ENCODE results near the gene EMX1.

The EMX1 gene

DNA sequence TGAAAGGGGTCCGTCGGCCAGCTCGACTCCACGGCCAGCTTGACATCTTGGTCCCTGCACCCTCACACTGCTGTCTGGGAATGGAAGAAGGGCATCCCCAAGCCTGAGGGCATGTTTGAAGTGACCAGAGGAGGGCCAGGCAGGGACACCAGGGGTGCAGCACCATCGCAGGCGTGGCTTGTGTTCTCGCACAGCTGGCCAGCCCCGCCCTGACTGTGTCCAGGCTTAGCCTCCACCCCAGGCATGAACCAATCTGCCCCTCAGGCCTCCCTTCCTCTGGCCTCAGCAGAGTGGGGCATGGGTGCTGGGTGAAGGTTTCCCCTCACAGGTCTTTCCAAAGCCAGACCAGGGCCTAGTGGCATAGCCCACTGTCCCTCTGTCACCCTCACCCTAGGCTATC lies 25.0 kb downstream of the EMX1 start:
- no peak for DNase-seq (ENCODE audit: low read depth in 1 of 2, low spot score in 1 of 2)

DNA sequence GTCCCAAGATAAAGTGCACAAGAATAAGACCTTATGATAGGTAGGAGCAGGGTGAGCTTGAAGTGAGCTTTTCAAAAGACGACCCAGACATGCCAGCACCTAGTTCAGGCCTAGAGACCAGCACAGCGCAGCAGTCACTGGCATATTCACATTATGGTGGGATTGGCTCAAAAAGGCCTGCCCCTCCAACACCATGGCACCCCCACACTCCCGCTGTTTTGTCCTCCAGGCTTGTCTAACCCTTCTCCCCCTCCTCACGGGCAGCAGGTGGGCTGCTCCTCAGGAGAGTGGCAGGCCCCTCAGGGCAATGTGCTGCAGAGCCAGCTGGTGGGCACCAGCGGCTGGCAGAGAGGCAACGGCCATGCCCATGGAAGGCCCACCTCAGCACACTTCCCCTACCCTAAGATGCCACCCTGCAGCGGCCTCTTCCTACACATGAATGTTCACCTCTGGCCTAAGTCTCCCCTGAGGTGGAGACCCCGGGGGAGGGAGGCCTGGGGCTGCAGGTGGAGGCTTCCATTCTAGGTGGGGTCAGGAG lies 25.6 kb downstream of the EMX1 start:
- DNase-seq (ENCODE audit: low read depth in 1 of 2, low spot score in 1 of 2) = no peak

DNA sequence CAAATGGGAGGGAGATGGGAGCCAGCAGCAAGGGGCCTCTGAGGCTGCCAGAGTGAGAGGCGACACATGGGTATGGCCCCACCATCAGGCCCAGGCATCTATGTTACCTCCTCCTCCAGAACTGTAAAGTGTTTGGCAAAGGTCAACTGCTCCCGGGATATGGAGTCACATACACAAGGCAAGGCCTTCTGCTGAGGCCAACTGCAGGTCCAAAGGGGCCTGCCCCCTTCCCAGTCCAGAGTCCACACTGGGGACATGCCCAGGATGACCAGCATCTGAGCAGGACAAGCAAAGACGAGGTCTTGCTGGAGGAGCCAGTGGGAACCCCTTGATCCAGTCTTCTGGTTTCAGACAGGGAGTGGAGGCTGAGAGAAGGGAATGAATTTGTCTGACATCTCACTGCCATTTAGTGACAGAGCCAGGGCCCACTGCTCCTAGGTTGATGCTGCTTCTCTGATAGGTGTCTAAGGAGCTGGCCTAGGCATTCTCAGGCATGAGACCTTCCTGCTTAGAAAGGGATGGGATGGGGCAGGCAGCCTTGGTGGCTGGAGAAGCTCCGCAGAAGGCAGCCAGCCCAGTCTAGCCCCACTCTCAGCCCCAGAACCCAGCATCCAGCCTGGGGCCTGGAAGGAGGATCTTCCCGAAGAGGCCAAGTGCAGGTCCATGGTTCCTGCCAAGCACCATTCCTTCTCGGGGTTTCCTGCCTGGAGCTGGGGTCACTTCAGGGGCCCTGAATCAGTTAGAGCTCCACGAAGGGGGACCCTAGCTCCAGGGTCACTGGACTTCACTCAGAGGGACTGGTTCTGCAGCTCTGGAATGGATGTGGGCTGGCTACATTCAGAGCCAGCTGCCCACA lies 26.4 kb downstream of the EMX1 start:
- DNase-seq (ENCODE audit: low read depth in 1 of 2, low spot score in 1 of 2) = no peak

DNA sequence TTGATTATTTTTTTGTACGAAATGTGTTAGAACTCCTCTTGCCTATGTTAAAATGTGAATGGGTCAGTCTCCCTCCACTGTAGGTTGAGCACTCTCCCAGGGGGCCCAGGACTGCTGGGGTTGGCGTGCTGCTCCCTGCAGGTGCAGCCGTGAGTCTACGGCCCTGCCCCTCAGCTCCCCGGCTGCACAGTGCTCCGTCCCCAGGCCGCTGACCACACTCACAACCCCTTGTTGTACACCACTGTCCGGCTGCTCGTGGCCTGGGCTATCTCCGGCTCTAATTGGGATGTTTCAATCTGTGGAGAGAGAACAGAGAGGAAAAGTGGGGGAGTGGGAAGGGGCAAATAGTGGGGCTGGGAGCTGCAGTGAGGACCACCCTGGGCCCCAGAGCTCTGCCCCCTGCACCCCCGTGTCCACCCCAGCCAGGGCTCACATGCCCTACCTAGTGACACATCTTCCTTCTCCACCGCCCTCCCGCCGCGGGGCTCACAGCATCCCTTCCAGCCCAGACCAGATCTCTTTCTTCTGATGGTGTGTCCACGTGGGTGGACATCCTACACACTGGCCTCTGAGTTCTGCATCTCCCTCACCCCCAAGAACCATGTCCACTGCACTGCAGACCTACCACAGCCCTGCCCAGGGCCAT lies 27.6 kb downstream of the EMX1 start:
- no peak for DNase-seq (ENCODE audit: low read depth in 1 of 2, low spot score in 1 of 2)

DNA sequence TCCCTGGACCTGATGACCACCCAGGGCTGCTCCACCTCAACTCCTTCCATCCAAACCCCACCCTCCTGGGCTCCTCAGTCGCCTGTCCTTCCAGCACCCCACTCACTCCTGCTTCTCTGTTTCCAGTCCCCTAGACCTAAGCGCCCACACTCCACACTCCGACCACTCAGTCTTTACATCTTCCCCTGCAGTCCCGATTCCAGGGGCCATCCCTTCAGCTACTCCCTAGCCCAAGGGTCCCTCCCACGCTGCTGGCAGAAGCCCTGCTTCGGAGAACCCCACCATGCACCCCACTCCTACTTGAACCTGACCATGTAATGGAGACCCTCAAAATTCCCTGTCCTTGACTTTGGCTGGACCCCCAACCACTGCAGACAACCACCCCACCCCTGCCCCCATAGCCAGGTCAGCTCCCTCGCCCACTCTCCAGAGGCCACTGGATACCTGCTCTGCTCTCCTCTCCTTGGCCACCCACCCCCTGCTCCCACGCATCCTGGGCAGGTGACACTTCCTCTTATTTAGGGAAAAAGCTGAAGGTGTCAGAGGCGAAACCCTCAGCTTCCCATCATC lies 28.2 kb downstream of the EMX1 start:
- no peak for DNase-seq (ENCODE audit: low read depth in 1 of 2, low spot score in 1 of 2)

DNA sequence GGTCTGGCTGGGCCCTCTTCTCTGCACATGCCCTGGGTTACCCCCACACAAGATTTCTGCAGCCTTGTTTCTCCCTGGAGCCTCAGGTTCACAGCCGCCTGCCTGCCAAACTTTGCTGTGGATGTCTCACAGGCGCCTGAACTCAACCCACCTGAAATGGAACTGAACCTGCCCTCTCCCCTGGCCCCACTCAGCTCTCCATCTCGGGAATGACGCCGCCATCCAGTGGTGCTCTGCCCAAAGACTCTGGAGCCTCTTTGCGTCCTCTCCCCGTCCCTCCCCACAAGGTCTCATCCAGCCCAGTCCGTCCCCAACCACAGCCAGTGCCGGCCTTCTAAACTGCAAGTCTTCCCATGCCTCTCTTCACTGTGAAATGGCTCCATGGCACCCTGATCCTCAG lies 29.1 kb downstream of the EMX1 start:
- no peak for DNase-seq (ENCODE audit: low read depth in 1 of 2, low spot score in 1 of 2)

DNA sequence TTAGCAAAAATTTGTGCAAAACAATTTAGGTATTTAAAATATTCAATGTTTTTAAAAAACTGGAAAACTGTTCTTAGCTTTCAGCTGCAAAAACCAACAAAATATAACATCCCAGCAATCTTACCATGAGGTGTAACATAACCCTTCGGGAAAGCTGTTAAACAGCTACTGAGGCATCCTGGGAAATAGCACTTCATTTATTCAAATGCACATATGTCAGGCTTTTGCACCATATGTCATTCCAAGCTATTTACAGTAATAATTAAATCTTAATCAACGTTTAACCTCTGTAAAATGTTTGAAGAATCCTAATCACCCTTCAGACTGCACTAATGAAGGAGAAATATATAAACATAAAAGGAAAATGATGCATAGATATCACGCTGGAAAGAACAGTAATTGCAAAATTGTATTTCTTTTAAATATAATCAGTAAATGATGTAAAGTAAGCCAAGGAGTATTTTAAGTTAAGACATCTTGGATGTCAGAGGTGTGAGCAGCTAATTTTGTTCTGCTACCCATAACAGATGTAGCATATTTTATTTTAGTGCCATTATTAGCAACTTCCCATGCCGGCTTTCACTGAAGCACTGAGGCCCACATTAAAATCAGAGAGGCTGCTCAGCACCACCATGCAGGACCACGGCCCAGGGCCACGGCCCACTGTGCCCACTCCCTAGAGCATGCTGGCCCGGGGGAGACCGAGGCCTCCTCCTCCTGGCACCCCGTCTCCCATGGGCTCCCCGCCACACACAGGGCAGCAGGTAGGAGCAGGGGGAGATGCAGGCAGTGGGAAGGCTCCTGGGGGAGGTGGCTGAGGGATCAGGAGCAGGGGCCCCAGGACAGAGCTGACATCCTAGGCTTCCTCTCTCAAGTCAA lies 30.9 kb downstream of the EMX1 start:
- no peak for DNase-seq (ENCODE audit: low read depth in 1 of 2, low spot score in 1 of 2)

DNA sequence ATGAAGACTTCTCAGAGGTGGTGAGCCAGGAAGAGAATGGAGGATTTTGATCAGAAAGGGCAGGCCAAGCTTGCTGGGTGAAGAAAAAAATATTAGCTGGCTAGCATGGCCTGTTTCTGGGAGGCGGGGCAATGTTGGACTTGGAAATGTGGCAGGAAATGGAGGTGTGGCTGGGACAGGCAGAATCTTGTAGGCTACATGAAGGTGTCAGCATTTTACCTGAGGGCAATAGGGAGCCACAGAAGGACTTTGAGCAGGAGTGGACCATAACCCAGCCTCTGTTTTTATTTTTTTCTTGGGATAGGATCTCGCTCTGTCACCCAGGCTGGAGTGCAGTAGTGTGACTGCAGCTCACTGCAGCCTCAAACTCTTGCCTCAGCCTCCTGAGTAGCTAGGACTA lies 31.7 kb downstream of the EMX1 start:
- no peak for DNase-seq (ENCODE audit: low read depth in 1 of 2, low spot score in 1 of 2)

DNA sequence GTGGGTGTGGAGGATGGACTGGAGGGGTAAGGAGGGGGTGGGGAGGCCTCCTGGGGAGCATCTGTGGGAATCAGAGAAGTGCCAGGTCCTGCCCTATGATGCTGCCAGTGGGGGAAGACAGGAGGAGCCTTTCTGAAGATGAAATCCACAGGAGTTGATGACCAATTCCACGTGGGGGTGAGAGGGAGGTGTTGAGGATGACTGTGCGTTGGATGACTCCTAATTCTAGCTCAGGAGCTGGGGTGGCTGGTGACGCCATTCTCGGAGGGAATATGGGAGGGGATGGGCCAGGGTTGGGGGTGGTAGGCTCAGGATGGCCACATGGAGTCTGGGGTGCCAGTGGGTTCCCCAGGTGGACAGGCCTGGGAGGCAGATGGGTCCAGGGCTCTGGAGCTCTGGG lies 32.3 kb downstream of the EMX1 start:
- no peak for DNase-seq (ENCODE audit: low read depth in 1 of 2, low spot score in 1 of 2)

DNA sequence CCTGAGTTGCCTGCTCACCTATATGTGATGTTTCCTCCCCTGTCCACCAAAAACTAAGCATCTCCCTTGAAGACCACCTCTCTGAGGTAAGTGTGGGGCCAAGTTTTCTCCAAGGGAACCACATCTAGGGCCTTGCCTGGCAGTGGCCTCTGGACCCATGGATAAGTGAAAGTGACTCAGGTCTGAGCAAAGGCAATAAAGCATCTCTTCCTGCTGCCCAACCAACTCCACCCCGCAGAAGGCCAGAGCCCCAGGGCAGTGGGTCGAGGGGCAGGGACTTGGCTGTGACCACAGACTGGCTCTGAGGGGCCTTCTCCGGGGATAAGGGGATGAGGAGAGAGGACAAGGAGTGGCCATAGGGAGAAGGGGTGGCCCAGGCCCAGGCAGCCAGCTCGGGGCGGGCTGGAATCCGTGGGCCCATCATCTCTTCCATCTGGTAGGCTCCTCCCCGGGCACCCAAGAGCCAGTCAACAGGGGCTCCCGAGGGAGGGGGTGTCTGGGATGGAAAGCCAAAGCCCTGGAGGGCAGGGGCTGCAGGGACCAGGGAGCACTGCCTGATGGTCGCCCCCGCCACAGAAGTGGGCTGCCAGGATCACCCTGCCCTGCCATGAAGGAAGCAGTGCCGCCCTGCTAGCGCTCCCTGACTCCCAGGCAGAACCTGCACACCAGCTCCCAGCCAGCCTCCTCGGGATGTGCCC lies 33.4 kb downstream of the EMX1 start:
- DNase-seq (ENCODE audit: low read depth in 1 of 2, low spot score in 1 of 2) = no peak

DNA sequence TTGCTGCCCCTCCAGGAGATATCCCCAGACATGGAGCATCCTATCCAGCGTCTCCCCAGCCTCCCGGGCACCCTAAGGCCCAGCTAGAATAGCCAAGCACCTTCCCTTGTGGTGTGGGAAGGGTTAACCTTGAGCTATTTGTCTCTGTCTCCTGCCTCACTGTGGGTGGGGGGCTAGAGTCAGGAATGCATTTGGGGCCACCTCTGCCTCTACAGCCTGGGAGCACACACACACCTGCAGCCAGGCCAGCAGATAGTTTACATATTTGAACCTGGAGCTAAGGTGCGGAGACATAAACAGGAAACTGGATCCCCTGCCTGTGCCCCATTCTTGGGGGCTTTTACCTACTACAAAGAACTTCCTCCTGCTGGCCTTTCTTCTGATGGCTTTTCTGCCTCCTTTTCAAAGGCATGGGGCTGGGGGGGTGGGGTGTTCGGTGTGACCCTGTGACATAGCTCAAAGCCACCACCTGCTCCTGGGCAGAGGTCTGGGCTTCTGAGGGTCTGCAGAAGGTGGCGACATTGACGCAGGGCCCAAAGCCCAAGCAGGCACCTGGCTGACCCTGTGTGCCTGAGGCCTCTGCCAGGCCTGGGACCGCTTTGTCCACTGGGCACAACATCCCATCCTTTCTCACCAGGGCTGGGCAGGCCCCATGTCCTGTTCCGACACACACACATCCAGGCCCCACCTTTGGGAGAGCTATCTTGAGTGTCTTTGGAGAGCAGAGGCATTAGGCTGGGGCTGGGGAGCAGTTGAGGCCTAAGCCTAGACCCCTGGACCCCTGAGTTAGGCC lies 34.2 kb downstream of the EMX1 start:
- DNase-seq (ENCODE audit: low read depth in 1 of 2, low spot score in 1 of 2) = no peak

DNA sequence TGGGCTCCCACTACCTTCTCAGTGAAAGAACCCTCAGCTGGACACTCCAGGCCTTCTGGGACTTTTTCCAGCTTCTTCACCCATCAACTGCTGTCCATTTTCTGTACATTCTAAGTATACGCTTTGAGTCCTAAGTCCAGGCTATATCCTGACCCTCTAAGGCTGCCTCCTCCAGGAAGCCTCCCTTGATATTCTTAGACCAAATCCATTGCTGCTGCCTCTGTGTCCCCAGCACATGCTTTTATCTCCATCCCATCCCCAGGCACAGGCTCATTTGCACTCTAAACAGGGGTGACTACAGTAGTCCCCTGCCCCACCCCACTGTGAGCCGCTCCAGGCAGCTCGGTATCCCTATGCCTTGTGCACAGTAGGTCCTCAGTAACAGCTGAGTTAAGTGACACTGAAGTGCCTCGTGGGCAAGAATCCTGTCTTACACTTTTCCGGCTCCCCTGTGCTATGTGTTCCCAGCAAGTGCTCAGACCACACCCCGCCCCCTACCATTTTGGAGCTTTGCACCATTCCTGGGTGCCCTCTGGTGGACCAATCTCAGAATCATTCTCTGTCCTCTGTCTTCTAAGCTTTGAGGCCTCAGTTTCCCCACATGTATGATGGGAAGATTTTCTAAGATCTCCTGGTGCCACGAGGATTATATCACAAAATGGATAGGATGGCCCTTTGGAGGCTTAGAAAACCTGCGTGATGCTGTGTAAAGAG lies 34.9 kb downstream of the EMX1 start:
- no peak for DNase-seq (ENCODE audit: low read depth in 1 of 2, low spot score in 1 of 2)

DNA sequence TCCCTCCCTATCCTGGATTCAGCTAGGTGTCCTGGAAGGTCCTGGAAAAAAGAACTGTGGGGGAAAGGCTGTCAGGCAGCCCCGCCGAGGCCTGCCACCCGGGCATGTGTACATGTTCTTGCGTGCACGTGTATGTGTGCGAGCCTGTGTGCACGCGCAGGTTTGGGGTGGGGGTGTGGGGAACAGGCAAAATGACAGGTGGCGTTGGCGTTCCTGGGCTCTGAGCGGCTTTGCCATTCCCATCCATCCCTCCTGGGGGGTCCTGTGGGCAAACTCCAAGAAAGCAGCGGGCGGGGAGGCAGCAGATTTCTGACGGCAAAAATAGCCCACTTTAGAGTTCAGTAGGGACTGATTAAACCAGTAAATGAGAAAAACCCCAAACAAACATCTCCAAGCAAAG lies 35.6 kb downstream of the EMX1 start:
- no peak for DNase-seq (ENCODE audit: low read depth in 1 of 2, low spot score in 1 of 2)

DNA sequence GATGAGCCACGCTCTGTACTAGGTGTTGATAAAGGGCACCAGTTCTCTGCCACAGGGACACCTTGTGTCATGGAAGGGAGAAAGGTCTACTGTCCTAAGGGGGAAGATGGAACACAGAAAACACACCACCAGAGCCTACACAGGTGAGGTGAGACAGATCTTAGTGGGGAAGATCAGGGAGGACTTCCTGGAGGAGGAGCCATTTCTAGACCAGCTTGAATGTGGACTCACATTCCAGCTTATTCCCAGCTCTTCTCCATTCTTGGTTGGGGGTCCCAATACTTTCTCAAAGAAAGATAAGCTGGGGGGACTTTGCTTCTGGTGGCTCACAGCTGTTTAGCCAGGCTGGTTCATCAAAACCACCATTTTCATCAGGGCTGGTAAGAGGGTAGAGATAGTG lies 36.2 kb downstream of the EMX1 start:
- no peak for DNase-seq (ENCODE audit: low read depth in 1 of 2, low spot score in 1 of 2)

DNA sequence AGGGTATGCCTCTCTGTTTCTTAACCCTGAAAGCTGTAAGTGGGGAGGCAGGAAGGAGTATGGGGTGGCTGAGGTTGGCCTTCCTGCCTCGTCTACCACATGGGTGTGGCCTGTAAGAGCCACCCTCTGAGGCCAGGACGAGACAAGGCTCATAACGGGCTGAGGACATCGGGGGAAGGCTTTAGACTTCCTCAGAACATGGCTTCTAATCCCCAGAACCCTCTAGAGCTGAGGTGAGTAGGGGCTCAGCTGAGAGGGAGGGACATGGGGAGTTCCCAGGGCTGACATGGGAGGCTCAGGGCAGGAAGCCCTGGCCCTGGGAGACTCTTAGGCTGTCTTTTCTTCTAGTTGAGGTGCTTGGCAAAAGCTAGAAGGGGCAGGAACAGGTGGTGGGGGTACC lies 36.7 kb downstream of the EMX1 start:
- no peak for DNase-seq (ENCODE audit: low read depth in 1 of 2, low spot score in 1 of 2)

DNA sequence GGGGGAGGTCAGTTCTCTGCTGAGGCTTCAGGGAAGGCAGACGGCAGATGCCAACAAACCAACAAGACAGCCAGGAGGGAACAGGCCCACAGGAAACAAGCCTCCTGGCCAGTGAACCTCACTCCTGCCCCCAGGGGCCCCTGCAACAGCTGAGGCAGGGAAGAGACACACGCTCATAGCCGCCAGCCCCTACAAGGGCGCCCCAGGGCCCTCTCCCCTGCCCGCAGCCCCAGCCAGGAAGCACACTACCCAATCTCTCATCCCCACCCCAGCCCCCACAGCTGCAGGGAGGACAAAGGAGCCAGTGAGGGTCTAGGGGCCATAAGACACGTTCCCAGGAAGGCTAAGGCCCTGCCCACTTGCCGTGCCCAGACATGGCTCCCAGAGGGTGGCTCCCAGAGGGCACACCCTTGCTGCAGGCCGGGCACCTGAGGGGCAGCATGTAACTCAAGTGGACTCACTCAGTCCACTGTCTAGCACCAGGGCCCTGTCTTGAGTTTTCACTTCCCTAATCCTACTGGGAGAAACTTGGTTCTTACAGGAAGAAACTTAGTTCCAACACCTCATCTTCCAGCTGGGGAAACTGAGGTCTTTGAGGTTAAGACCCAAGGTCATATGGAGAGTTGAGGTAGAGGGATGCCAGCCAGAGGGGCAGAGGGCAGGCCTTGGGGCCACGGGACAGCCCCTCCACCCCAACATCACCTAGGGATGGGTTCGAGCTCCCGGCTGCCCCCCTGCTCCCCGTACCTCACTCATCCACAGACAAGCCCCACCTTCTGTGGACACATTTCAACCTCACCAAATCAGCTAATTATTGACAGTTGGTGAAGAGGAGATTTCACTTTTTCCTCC lies 37.3 kb downstream of the EMX1 start:
- no peak for DNase-seq (ENCODE audit: low read depth in 1 of 2, low spot score in 1 of 2)

DNA sequence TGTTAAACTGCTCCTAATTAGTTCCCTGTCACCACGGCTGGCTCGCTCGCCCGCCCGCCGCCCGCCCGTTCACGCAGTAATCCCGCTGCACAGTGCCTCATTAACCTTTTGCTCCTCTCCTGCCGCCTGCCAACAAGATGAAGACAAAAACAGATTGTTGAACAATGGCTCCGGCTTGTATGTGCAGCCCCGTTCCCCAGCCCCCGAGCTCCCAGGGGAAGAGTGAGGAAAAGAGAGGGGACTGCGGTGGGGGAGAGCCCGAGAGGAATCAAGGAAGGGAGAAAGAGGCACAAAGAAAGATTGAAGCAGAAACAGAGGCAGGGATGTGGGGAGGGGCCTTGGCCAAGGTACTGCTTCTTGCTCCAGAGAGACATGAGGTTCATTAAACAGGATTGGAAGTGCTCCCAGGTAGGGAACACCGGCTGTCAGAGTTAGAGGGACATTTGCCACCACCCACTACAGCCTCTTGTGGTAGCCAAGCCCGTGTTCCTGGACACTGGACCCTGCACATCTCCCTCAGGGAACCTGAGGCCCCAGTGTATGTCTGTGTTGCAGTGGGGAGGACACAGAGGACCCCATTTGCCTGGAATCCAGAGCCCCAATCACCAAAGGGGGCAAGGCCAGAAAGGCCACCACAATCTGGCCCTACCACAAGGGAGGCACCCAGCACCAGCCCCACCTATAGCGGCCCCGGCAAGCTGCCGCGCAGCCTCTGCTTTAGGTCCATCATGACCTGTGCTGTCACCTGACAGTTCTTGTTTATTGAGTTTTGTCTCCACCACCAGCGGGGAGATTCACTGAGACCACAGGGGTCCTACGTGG lies 38.1 kb downstream of the EMX1 start:
- no peak for DNase-seq (ENCODE audit: low read depth in 1 of 2, low spot score in 1 of 2)

DNA sequence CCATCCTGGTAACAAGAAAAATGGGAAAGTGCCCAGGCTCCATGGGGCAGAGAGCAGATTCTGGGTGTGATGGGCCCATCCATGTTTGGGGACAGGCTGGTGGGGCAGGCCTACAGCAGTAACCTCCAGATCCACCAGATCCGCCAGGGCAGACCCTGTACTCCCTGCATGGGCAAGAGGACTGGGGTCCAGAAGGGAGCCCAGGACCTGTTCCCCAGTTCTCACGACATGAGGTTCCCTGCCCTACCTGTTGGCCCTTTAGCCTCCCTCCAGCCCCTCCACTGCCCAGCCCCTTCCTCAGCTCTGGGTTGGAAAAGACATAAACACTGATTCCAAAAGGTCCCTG lies 38.7 kb downstream of the EMX1 start:
- DNase-seq (ENCODE audit: low read depth in 1 of 2, low spot score in 1 of 2) = no peak

Measured in stimulated activated CD4-positive, alpha-beta T cell treated with anti-CD3 and anti-CD28 coated beads, Interleukin-15, amount 100 ng/mL, for 1 hour (primary cell).